Neuronal stem cell (in vitro differentiated cells): ENCODE results near the gene COG7.
"Not testable (repeated sequence)": the region's sequence is repeated elsewhere in the genome, so short reads cannot be mapped to it uniquely, and the experiment has no call there.

ENCODE experiments used
- DNase-seq: peaks from one replicate; pipeline ENCODE4 v3.0.0-alpha.2; 2013; ENCODE audit warnings: low spot score
- H2AFZ ChIP-seq: one replicate; pipeline ENCODE4 v1.6.1; 2013; ENCODE audit warnings: mild to moderate bottlenecking, low read length, inconsistent platforms
- H2AK5ac ChIP-seq: 2 replicates; pipeline ENCODE4 v1.6.1; 2013; ENCODE audit warnings: low read depth, mild to moderate bottlenecking, inconsistent platforms, low read length, moderate library complexity, mixed read lengths
- H2BK120ac ChIP-seq: 2 replicates; pipeline ENCODE4 v1.6.1; 2013; ENCODE audit warnings: low read depth, mild to moderate bottlenecking, inconsistent platforms, low read length, moderate library complexity, mixed read lengths
- H2BK12ac ChIP-seq: one replicate; pipeline ENCODE4 v1.6.1; 2013; ENCODE audit warnings: low read length, inconsistent platforms
- H2BK15ac ChIP-seq: 2 replicates; pipeline ENCODE4 v1.6.1; 2013; ENCODE audit warnings: mild to moderate bottlenecking, low read length, inconsistent platforms, mixed read lengths
- H2BK5ac ChIP-seq: one replicate; pipeline ENCODE4 v1.6.1; 2013; ENCODE audit warnings: inconsistent platforms, mild to moderate bottlenecking, low read length, moderate library complexity
- H3K14ac ChIP-seq: one replicate; pipeline ENCODE4 v1.6.1; 2013; ENCODE audit warnings: low read length, inconsistent platforms
- H3K18ac ChIP-seq: 2 replicates; pipeline ENCODE4 v1.6.1; 2013; ENCODE audit warnings: low read length, inconsistent platforms
- H3K23ac ChIP-seq: 2 replicates; pipeline ENCODE4 v1.6.1; 2013; ENCODE audit warnings: low read depth, mild to moderate bottlenecking, mixed read lengths, low read length, inconsistent platforms; ENCODE audit not compliant: poor library complexity
- H3K27ac ChIP-seq: replicated peaks from 3 replicates; pipeline ENCODE4 v1.5.1; 2013; ENCODE audit warnings: low read length, inconsistent platforms
- H3K27me3 ChIP-seq, 3 experiments: 2 replicates each; pipeline ENCODE4 v1.6.1; 2013; ENCODE audit warnings: low read length in 3 of 3, mild to moderate bottlenecking in 2 of 3, inconsistent platforms in 1 of 3, low read depth in 1 of 3, mixed read lengths in 1 of 3, moderate library complexity in 1 of 3; ENCODE audit not compliant: control insufficient read depth in 3 of 3, insufficient read depth in 3 of 3
- H3K36me3 ChIP-seq, 2 donors: replicated peaks in 1 of 2; 2 replicates each; pipeline ENCODE4 v1.6.1; 2013; ENCODE audit warnings: low read length in 2 of 2; ENCODE audit not compliant: control insufficient read depth in 2 of 2, insufficient read depth in 2 of 2
- H3K4ac ChIP-seq: 2 replicates; pipeline ENCODE4 v1.6.1; 2013; ENCODE audit warnings: inconsistent platforms, mild to moderate bottlenecking, low read length, moderate library complexity
- H3K4me1 ChIP-seq, 2 donors: 1 replicate in 1 of 2; 2 replicates in 1 of 2; pipeline ENCODE4 v1.6.1; 2013; ENCODE audit warnings: low read length in 2 of 2, low read depth in 1 of 2; ENCODE audit not compliant: control insufficient read depth in 2 of 2, insufficient read depth in 1 of 2
- H3K4me2 ChIP-seq: one replicate; pipeline ENCODE4 v1.6.1; 2013; ENCODE audit warnings: mild to moderate bottlenecking, low read length, inconsistent platforms; ENCODE audit not compliant: insufficient read depth, poor library complexity, severe bottlenecking
- H3K4me3 ChIP-seq, 2 donors: 2 replicates each; pipeline ENCODE4 v1.5.1; 2013; ENCODE audit warnings: low read length in 2 of 2, mild to moderate bottlenecking in 2 of 2, inconsistent platforms in 1 of 2, moderate library complexity in 1 of 2
- H3K79me1 ChIP-seq: one replicate; pipeline ENCODE4 v1.6.1; 2013; ENCODE audit warnings: low read depth, mild to moderate bottlenecking, inconsistent platforms, low read length, moderate library complexity
- H3K9ac ChIP-seq: one replicate; pipeline ENCODE4 v1.6.1; 2013; ENCODE audit warnings: mild to moderate bottlenecking, low read depth, low read length, inconsistent platforms; ENCODE audit not compliant: poor library complexity
- H3K9me3 ChIP-seq, 2 donors: replicated peaks in 1 of 2; 2 replicates each; pipeline versions ENCODE3 to v1.6.1; 2013; ENCODE audit warnings: low read length in 2 of 2, mild to moderate bottlenecking in 2 of 2, inconsistent platforms in 1 of 2, low read depth in 1 of 2, mixed read lengths in 1 of 2, moderate library complexity in 1 of 2; ENCODE audit not compliant: control insufficient read depth in 2 of 2, insufficient read depth in 1 of 2
- H4K8ac ChIP-seq: one replicate; pipeline ENCODE4 v1.6.1; 2013; ENCODE audit warnings: low read depth, mild to moderate bottlenecking, inconsistent platforms, low read length, moderate library complexity
- H4K91ac ChIP-seq: one replicate; pipeline ENCODE4 v1.6.1; 2013; ENCODE audit warnings: low read length, low read depth, mild to moderate bottlenecking, inconsistent platforms; ENCODE audit not compliant: poor library complexity
- WGBS, 2 donors: extraction: QIAGEN DNeasy Blood & Tissue Kit; methylation state at CpG; one replicate each; pipeline ENCODE4 v1.1.7; 2013; ENCODE audit warnings: missing lambda C conversion rate in 2 of 2, mixed read lengths in 1 of 2; ENCODE audit not compliant: insufficient read length in 2 of 2, insufficient replicate concordance in 1 of 2; ENCODE audit errors: extremely low coverage in 2 of 2; 5-methylcytosine and 5-hydroxymethylcytosine counted together

COG7 gene

GRCh38 chr16:23367988-23368387 is 85.0 kb downstream of the COG7 start:
- H2AFZ ChIP-seq: no peak overlapping the region
- H2AK5ac ChIP-seq: no peak overlapping the region
- H2BK120ac ChIP-seq: no peak overlapping the region
- no peak overlapping the region for H3K23ac ChIP-seq
- no peak overlapping the region for H3K14ac ChIP-seq
- no peak overlapping the region for H2BK15ac ChIP-seq
- no CpG with 5 or more reads among the region's 8 CpGs for WGBS, 2 donors
- peaks cover 1% of the 10 kb centered on the region for H3K79me1 ChIP-seq
- H3K9ac ChIP-seq: no peak overlapping the region
- no peak for DNase-seq
- no peak overlapping the region for H3K18ac ChIP-seq
- H3K27ac ChIP-seq: no peak overlapping the region
- H3K9me3 ChIP-seq: no peaks in the 10 kb centered on the region
- no peak overlapping the region for H2BK12ac ChIP-seq
- H2BK5ac ChIP-seq: no peak overlapping the region
- no peaks in the 10 kb centered on the region for H3K27me3 ChIP-seq
- H3K4me2 ChIP-seq: no peak overlapping the region
- H3K4ac ChIP-seq: no peak overlapping the region
- no peaks in the 10 kb centered on the region for H3K4me1 ChIP-seq
- H3K4me3 ChIP-seq: no peak overlapping the region
- H4K91ac ChIP-seq: no peak overlapping the region
- no peaks in the 10 kb centered on the region for H3K36me3 ChIP-seq
- no peak overlapping the region for H4K8ac ChIP-seq

- peaks cover 1% of the 10 kb centered on the region for H3K79me1 ChIP-seq
- no peak overlapping the region for H3K4me3 ChIP-seq
- no peak overlapping the region for H2BK15ac ChIP-seq
- no peak overlapping the region for H4K91ac ChIP-seq
- H2AFZ ChIP-seq: no peak overlapping the region
- no peak overlapping the region for H2BK120ac ChIP-seq
- H3K9me3 ChIP-seq: no peaks in the 10 kb centered on the region
- no CpG with 5 or more reads among the region's 10 CpGs for WGBS, 2 donors
- H2BK12ac ChIP-seq: no peak overlapping the region
- DNase-seq: no peak
- H3K27ac ChIP-seq: no peak overlapping the region
- H3K4ac ChIP-seq: no peak overlapping the region
- no peak overlapping the region for H3K9ac ChIP-seq
- no peak overlapping the region for H4K8ac ChIP-seq
- H3K18ac ChIP-seq: no peak overlapping the region
- no peak overlapping the region for H2BK5ac ChIP-seq
- no peak overlapping the region for H2AK5ac ChIP-seq
- H3K4me2 ChIP-seq: no peak overlapping the region
- no peaks in the 10 kb centered on the region for H3K36me3 ChIP-seq
- H3K23ac ChIP-seq: no peak overlapping the region
- no peak overlapping the region for H3K14ac ChIP-seq
- no peaks in the 10 kb centered on the region for H3K27me3 ChIP-seq
- no peaks in the 10 kb centered on the region for H3K4me1 ChIP-seq
Observed at GRCh38 chr16:23367564-23367963, 85.4 kb downstream of the COG7 start.

GRCh38 chr16:23366341-23366740 is 86.6 kb downstream of the COG7 start:
- not testable (repeated sequence) for H3K4me2 ChIP-seq, H3K27me3 ChIP-seq, H2BK120ac ChIP-seq, H2AFZ ChIP-seq, H3K36me3 ChIP-seq, H3K4ac ChIP-seq, H2BK12ac ChIP-seq, H3K9me3 ChIP-seq, H2AK5ac ChIP-seq, H3K23ac ChIP-seq, H3K14ac ChIP-seq, H3K18ac ChIP-seq, H2BK5ac ChIP-seq, H3K27ac ChIP-seq, H3K4me3 ChIP-seq, H2BK15ac ChIP-seq, H3K79me1 ChIP-seq, H4K91ac ChIP-seq, DNase-seq, H3K9ac ChIP-seq, H3K4me1 ChIP-seq, H4K8ac ChIP-seq
- WGBS, 2 donors: no CpG with 5 or more reads among the region's 7 CpGs

- Histone ChIP-seq H3K4me3 (no peak overlapping the region), H3K9me3 (no peaks in the 10 kb centered on the region), H2BK15ac (no peak overlapping the region), H3K18ac (no peak overlapping the region), H3K27ac (no peak overlapping the region), H4K91ac (no peak overlapping the region), H2AK5ac (no peak overlapping the region), H2BK5ac (no peak overlapping the region), H3K23ac (no peak overlapping the region), H3K27me3 (no peaks in the 10 kb centered on the region), H3K79me1 (peaks cover 1% of the 10 kb centered on the region), H3K14ac (no peak overlapping the region), H3K4ac (no peak overlapping the region), H3K36me3 (no peaks in the 10 kb centered on the region), H3K4me2 (no peak overlapping the region), H3K9ac (no peak overlapping the region), H2BK120ac (no peak overlapping the region), H2AFZ (no peak overlapping the region), H2BK12ac (no peak overlapping the region), H3K4me1 (no peaks in the 10 kb centered on the region), H4K8ac (no peak overlapping the region)
- no peak for DNase-seq
- WGBS, 2 donors: no CpG with 5 or more reads among the region's 5 CpGs
Observed at GRCh38 chr16:23365602-23366240, 87.3 kb downstream of the COG7 start.
